GM19455 (cell line): ENCODE results near the gene USP26.
"Not testable (repeated sequence)": the region's sequence is repeated elsewhere in the genome, so short reads cannot be mapped to it uniquely, and the experiment has no call there.

Experiments used
- ATAC-seq: cut with Tn5 transposase; IDR thresholded peaks from one replicate; pipeline ENCODE4 v1.9.1; 2021; ENCODE audit not compliant: unreplicated experiment

USP26 gene, protein sequence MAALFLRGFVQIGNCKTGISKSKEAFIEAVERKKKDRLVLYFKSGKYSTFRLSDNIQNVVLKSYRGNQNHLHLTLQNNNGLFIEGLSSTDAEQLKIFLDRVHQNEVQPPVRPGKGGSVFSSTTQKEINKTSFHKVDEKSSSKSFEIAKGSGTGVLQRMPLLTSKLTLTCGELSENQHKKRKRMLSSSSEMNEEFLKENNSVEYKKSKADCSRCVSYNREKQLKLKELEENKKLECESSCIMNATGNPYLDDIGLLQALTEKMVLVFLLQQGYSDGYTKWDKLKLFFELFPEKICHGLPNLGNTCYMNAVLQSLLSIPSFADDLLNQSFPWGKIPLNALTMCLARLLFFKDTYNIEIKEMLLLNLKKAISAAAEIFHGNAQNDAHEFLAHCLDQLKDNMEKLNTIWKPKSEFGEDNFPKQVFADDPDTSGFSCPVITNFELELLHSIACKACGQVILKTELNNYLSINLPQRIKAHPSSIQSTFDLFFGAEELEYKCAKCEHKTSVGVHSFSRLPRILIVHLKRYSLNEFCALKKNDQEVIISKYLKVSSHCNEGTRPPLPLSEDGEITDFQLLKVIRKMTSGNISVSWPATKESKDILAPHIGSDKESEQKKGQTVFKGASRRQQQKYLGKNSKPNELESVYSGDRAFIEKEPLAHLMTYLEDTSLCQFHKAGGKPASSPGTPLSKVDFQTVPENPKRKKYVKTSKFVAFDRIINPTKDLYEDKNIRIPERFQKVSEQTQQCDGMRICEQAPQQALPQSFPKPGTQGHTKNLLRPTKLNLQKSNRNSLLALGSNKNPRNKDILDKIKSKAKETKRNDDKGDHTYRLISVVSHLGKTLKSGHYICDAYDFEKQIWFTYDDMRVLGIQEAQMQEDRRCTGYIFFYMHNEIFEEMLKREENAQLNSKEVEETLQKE

GRCh38 chrX:133097031-133097430 lies at the start of gene USP26:
Gene USP26, minus strand, starts transcription at chrX:133097109. Its CDS starts 68,889 bp downstream, at chrX:133028220.
- no peak for ATAC-seq

GRCh38 chrX:133134282-133134681 lies 37.4 kb upstream of the USP26 start:
- ATAC-seq: no peak

- no peak for ATAC-seq
Measured at GRCh38 chrX:133120406-133120805, 23.5 kb upstream of the USP26 start.

DNA sequence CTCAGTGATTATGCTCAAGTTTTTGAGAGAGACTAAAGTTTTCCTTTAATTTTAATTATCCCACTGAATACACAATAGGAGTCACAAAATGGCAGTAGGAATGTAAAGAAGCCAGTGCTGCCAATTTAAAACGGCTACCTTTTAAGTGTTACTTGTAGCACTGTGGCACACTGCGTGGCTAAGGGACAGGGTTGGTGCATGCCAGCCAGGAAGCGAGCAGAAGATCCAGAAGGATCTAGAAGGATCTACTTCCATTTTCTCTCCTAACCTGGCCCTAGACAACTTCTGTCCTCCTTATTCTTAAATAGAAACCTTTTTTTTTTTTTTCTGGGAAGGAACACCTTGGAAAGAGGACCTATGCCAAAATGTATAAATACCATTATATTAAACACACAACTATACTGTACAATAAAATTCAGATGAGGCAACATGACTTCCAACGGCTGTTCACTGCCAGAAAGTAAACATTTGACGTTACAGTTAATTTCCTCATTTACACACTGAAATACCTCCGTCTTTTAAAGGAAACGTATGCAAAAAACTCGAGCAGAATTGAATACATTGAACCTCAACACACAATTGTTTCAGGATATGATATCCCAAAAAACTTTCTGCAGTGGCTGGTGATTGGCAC lies 2.7 kb downstream of the USP26 start:
- ATAC-seq: no peak

GRCh38 chrX:133090236-133090809 lies 6.6 kb downstream of the USP26 start:
- ATAC-seq: no peak

DNA sequence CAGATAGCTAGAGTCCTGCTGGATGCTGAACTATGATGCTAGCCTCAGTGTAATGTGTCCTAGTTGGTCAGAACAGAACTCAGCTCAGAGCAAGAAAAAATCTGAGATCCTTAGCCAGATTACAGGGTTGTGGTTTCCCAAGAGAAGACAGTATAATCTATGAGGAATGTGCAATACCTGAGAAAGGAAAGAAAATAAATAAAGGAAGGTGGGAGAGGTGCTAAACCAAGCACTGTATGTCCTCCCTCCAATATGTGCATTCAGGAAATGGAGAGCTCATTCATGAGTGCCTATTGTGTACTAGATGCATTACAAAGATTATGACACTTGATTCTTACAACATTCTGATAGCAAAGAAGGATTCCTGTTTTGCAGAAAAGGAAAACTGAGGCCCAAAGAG lies 7.5 kb downstream of the USP26 start:
- ATAC-seq: no peak

- no peak for ATAC-seq
Measured at GRCh38 chrX:133085785-133086184, 11.1 kb downstream of the USP26 start.

DNA sequence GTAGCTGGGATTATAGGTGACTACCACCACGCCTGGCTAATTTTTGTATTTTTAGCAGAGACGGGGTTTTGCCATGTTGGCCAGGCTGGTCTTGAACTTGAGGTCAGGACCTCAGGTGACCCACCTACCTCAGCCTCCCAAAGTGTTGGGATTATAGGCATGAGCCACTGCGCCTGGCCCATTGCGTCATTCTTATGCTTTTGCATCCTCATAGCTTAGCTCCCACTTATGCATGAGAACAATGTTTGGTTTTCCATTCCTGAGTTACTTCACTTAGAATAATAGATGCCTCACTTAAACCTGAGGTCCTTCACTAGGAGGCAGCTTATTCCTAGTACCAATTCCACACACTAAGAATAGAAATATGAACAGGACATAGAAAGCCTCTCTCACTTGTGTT lies 11.9 kb downstream of the USP26 start:
- ATAC-seq: not testable (repeated sequence)

GRCh38 chrX:133083899-133084298 lies 13.0 kb downstream of the USP26 start:
- ATAC-seq: no peak

DNA sequence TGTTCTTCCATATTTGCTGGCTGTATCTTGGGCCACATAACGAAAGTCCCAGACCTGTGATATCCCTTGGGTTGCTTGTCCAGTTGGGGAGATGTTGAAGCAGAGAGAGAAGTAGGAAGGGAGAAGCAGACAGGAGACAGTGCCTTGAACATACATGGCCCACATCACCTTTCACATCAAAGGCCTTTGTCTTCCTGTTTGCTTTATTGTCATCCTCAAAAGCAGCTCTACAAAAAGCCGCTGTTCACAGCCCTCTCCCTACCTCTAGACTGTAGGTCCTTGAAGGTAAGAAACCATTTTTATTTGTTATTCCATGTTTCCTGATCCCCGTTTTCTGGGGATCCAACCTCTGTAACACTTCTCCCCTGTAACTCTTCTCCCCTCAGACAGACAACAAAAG lies 14.9 kb downstream of the USP26 start:
- no peak for ATAC-seq

DNA sequence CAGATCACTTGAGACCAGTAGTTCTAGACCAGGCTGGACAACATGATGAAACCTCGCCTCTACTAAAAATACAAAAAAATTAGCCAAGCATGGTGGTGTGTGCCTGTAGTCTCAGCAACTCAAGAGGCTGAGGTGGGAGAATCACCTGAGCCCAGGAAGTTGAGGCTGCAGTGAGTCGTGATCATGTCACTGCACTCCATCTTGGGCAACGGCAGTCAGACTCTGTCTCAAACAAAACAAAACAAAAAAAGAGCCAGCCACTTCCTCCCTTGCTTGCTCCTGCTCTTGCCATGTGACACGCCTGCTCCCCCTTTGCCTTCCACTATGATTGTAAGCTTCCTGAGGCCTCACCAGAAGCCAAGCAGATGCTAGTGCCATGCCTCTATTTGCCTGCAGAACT lies 19.1 kb downstream of the USP26 start:
- not testable (repeated sequence) for ATAC-seq

GRCh38 chrX:133072566-133072965 lies 24.3 kb downstream of the USP26 start:
- ATAC-seq: no peak

GRCh38 chrX:133068461-133068860 lies 28.4 kb downstream of the USP26 start:
- no peak for ATAC-seq

DNA sequence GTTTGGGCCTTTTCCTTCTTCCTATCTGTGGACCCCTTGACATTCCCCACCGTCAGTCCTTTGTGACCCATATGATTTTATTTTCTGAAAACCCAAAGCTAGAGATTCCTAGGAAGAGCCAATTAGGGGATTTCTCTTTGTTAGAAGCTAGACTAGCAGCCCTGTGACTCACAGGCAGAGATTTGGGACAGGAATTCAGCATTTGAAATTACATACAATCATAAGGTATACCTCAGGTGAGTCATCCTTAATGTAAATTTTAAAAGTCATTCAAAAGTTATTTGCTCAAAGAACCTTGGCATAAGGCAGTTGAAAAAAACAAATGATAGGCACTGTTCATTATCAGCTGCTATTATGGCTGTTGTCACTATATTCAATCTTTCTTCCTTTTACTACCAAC lies 40.6 kb downstream of the USP26 start:
- no peak for ATAC-seq

DNA sequence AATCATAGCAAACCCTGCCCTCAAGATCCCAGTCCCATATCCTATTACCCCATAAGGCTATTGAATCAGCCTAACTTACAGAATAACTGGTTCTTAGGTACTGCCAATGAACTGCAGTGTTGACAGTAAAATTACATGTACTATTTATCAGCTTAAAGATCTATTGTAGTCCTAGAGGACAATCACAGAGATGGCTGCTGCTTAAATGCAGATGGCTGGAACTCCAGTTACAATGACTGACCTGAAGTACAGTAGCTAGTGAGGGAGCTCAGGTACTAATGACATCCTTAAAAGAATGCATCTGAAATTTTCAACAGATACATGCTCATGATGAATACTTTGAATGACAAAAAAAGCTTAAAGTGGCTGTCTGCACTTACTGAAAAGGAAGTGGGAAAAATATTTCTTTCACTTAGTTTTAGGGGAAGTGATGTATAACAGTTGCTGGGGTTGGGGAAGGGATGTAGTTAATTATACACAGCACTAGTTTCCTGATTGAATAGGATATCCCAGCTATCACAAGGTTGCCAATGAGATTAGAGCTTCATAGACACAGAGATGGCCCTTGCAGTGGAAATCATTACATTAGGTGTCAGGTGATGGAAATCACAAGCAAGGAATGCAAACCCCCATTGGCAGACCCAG lies 42.0 kb downstream of the USP26 start:
- ATAC-seq: no peak

GRCh38 chrX:133053861-133054598 lies 42.9 kb downstream of the USP26 start:
- ATAC-seq: no peak

GRCh38 chrX:133048751-133049150 lies 48.2 kb downstream of the USP26 start:
- ATAC-seq: no peak

DNA sequence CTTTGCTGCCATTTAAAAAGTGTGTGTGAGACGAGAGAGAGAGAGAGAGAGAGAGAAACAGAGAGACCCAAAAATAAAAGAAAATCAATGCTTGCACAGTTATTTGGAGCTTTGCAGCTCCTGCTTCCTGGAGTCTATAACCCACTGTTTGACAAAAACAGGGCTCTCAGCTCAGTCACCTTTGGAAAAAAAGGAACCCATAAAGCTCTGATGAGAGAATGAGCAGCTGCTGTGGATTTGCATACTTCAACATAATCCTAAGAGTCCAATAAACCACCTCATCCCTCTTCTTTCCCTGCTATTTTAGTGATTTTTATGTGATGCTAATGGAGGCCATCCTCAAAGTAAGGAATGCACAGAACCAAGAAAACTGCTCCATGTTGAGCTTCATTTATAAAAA lies 50.3 kb downstream of the USP26 start:
- ATAC-seq: no peak

- ATAC-seq: no peak
Measured at GRCh38 chrX:133045986-133046385, 50.9 kb downstream of the USP26 start.
